Pancreas (tissue), 10 donors: Measurements from ENCODE around the gene SEPTIN8. TPM values are rescaled to one million over a fixed set of nuclear protein-coding genes. Genes with fewer than 3 reads are reported as not detected.

ENCODE experiments used
- ATAC-seq, 4 donors: fragments of 200-7000 bp; cut with Tn5 transposase; one replicate each; pipeline versions ENCODE4 v1.8.0 to v1.9.1; 2020; ENCODE audit warnings: mild to moderate bottlenecking in 4 of 4, moderate library complexity in 4 of 4
- DNase-seq, 6 donors: peaks; one replicate each; pipeline ENCODE4 v3.0.0-alpha.2; 2020
- FAIRE-seq: peaks from 2 replicates; lab custom pipeline; 2012; peaks lifted over from hg19 to GRCh38; lab: Jason Lieb, UNC
- H3K27ac ChIP-seq, 4 donors: fragments of 200-600 bp; sonication (generic); 1 replicate in 3 of 4; 2 replicates in 1 of 4; pipeline versions ENCODE4 v1.5.0 to v1.8.0; 2020
- H3K27me3 ChIP-seq, 4 donors: fragments of 200-600 bp; one replicate each; pipeline ENCODE4 v1.8.0; 2021
- H3K36me3 ChIP-seq, 3 donors: fragments of 200-600 bp; sonication (generic) in 1 of 3; one replicate each; pipeline versions ENCODE4 v1.5.0 to v1.8.0; 2020 to 2021
- H3K4me1 ChIP-seq, 3 donors: fragments of 200-600 bp; one replicate each; pipeline ENCODE4 v1.8.0; 2021
- H3K4me3 ChIP-seq, 4 donors: fragments of 200-600 bp; sonication (generic) in 2 of 4; one replicate each; pipeline versions ENCODE4 v1.5.0 to v1.8.0; 2020 to 2021
- H3K9me3 ChIP-seq, 4 donors: fragments of 200-600 bp; one replicate each; pipeline ENCODE4 v1.8.0; 2021
- WGBS, 2 donors: extraction: QIAGEN DNeasy Blood & Tissue Kit; methylation state at CpG; one replicate each; pipeline ENCODE4 v1.1.7; 2013; 5-methylcytosine and 5-hydroxymethylcytosine counted together
- intact Hi-C, 3 donors: fragments of 100-400 bp; cut with DNase I; formaldehyde crosslinking; loops; one replicate each; pipeline versions ENCODE4 v1.11.1 to v1.14.2; 2022
- polyA plus RNA-seq, 2 donors: library from polyadenylated mRNA; stranded (reverse); fragments of 200-250 nt; gene quantifications; one replicate each; pipeline ENCODE4 v1.2.3, GENCODE V29; 2013
- total RNA-seq, 6 donors: library from RNA; stranded (reverse); fragmentation: NEBNext Ultra II Directional in 4 of 6; extraction: Animal tissue kit (Norgen Biotek cat#: 25700) in 4 of 6; gene quantifications; one replicate each; pipeline versions ENCODE4 v1.2.1 to v1.2.4, GENCODE V29; 2021 to 2023
- TF ChIP-seq, protein P1 (sequence below), 4 donors: fragments of 200-600 bp; sonication (generic) in 3 of 4; IDR thresholded peaks; one replicate each; pipeline versions ENCODE4 v1.5.0 to v1.8.0; 2021; ENCODE audit warnings: antibody characterized with exemption in 4 of 4
- donor health status: healthy with polysubstance abuse.
- donor health status: DM: no; HTN: no; CAD: no; lungs with moderate emphysema.
- donor health status: DM: no; HTN: no; CAD: no.
- donor health status: control.
- donor health status: control.
- donor health status: Bipolar disorder and iron deficiency.
- donor health status: DM: yes; HTN: yes; CAD: no.
- donor health status: DM: no; HTN: no; CAD: no.
- donor health status: DM: no; HTN: no; CAD: no.
- donor health status: DM: yes; HTN: yes; CAD: no.

SEPTIN8 gene
- total and polyA plus RNA-seq, 8 donors = 13.1 to 32.8 (median 18.3) TPM

DNA sequence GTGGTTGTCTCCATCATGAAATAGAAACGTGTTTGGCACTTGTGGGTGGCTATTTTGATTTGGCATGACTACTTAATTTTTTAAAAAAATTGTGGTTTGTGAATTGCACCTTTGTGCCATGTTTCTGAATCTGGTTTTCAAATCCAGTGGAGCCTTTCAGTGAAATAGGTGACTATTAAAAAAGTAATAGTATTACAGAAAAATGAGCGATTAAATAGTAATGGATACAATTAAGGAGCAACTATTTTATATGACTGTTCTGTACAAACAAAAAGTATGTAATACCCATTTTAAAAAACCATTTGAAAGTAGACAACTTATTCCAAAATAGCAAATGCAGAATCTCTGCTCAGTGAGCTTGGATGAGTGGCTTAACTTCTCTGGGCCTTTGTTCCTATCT, 39.0 kb upstream of the SEPTIN8 start:
- H3K27me3 ChIP-seq = no peaks in the 10 kb centered on the region
- no peaks in the 10 kb centered on the region for H3K36me3 ChIP-seq
- DNase-seq (no peak), ATAC-seq (no peak), FAIRE-seq (no peak)
- peaks cover 0 to 8% (median 3%) of the 10 kb centered on the region in 3 donors for H3K4me1 ChIP-seq
- 68 to 72% methylated on average over 2 of the region's 2 CpGs for WGBS, 2 donors
- TF ChIP-seq, protein P1, sequence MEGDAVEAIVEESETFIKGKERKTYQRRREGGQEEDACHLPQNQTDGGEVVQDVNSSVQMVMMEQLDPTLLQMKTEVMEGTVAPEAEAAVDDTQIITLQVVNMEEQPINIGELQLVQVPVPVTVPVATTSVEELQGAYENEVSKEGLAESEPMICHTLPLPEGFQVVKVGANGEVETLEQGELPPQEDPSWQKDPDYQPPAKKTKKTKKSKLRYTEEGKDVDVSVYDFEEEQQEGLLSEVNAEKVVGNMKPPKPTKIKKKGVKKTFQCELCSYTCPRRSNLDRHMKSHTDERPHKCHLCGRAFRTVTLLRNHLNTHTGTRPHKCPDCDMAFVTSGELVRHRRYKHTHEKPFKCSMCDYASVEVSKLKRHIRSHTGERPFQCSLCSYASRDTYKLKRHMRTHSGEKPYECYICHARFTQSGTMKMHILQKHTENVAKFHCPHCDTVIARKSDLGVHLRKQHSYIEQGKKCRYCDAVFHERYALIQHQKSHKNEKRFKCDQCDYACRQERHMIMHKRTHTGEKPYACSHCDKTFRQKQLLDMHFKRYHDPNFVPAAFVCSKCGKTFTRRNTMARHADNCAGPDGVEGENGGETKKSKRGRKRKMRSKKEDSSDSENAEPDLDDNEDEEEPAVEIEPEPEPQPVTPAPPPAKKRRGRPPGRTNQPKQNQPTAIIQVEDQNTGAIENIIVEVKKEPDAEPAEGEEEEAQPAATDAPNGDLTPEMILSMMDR (IDR thresholded peaks at IDR 0.05) = no peak
- H3K9me3 ChIP-seq = no peaks in the 10 kb centered on the region
- no peak overlapping the region for H3K4me3 ChIP-seq
- no peak overlapping the region for H3K27ac ChIP-seq
- intact Hi-C loops = no loop called here

GRCh38 chr5:132815454-132815853, 38.4 kb upstream of the SEPTIN8 start:
- no peak overlapping the region for H3K4me3 ChIP-seq
- no peaks in the 10 kb centered on the region for H3K27me3 ChIP-seq
- no peaks in the 10 kb centered on the region for H3K9me3 ChIP-seq
- no peak overlapping the region for H3K27ac ChIP-seq
- H3K4me1 ChIP-seq = peaks cover 0 to 8% (median 3%) of the 10 kb centered on the region in 3 donors
- intact Hi-C loops = no loop called here
- no peaks in the 10 kb centered on the region for H3K36me3 ChIP-seq
- DNase-seq (no peak), ATAC-seq (no peak), FAIRE-seq (no peak)
- TF ChIP-seq, protein P1 (IDR thresholded peaks at IDR 0.05) = no peak
- WGBS, 2 donors = 87 to 90% methylated on average over 1 of the region's 1 CpG

DNA sequence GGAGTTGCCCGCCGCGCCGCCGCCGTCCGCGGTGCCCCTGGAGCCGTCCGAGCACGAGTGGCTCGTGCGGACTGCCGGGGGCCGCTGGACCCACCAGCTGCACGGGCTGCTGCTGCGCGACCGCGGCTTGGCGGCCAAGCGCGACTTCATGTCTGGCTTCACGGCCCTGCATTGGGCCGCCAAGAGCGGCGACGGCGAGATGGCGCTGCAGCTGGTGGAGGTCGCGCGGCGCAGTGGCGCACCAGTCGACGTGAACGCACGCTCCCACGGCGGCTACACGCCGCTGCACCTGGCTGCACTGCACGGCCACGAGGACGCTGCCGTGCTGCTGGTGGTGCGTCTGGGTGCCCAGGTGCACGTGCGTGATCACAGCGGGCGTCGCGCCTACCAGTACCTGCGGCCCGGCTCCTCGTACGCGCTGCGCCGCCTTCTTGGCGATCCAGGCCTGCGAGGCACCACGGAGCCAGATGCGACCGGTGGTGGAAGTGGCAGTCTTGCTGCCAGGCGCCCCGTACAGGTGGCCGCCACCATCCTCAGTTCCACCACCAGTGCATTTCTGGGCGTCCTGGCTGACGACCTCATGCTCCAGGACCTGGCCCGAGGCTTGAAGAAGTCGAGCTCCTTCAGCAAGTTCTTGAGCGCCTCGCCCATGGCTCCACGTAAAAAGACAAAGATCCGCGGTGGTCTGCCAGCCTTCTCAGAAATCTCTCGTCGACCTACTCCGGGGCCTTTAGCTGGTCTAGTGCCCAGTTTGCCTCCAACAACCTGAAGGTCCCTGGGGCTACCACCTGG, 37.7 kb upstream of the SEPTIN8 start:
- 87% methylated on average over 81 of the region's 81 CpGs for WGBS, 2 donors
- TF ChIP-seq, protein P1 (IDR thresholded peaks at IDR 0.05) = no peak
- no peak for FAIRE-seq
- H3K9me3 ChIP-seq = no peaks in the 10 kb centered on the region
- H3K4me1 ChIP-seq = peaks cover 0 to 8% (median 3%) of the 10 kb centered on the region in 3 donors
- H3K4me3 ChIP-seq = peak overlapping the region in 2 of 4 donors; percentile 54 to 57
- ATAC-seq = no peak
- H3K27me3 ChIP-seq = no peaks in the 10 kb centered on the region
- peak in 1 of 6 donors; percentile 81 for DNase-seq
- intact Hi-C loops = no loop called here
- H3K36me3 ChIP-seq = no peaks in the 10 kb centered on the region
- H3K27ac ChIP-seq = no peak overlapping the region

- peaks cover under 1 to 8% (median 5%) of the 10 kb centered on the region in 3 donors for H3K4me1 ChIP-seq
- ATAC-seq = peak; percentile 46 to 70 (median 66)
- TF ChIP-seq, protein P1 (IDR thresholded peaks at IDR 0.05) = no peak
- WGBS, 2 donors = 13 to 22% methylated on average over 85 to 110 of the region's 110 CpGs
- peak in 3 of 6 donors; percentile 56 to 87 (median 69) for DNase-seq
- no peaks in the 10 kb centered on the region for H3K36me3 ChIP-seq
- intact Hi-C loops = no loop called here
- peak overlapping the region; percentile 31 to 57 (median 46) for H3K4me3 ChIP-seq
- H3K27me3 ChIP-seq = no peaks in the 10 kb centered on the region
- no peak for FAIRE-seq
- H3K27ac ChIP-seq = peak overlapping the region in 3 of 4 donors; percentile 1 to 46 (median 41)
- H3K9me3 ChIP-seq = no peaks in the 10 kb centered on the region
These were observed 36.8 kb upstream of the SEPTIN8 start for GRCh38 chr5:132813599-132814502.
